Panc1 (cell line): Measurements from ENCODE around the gene C6orf89. TPM values are rescaled to one million over a fixed set of nuclear protein-coding genes. Genes with fewer than 3 reads are reported as not detected.
A peak's percentile ranks its signal among the peaks of the same experiment; 100 is the strongest.

Source experiments
- ATAC-seq: fragments of 200-7000 bp; cut with Tn5 transposase; 2 replicates; pipeline ENCODE4 v1.9.1; 2020; ENCODE audit warnings: mild to moderate bottlenecking, moderate library complexity
- BruUV-seq: library from RNA; stranded (reverse); fragments of 400-500 nt; replicated peaks from 2 replicates; lab custom pipeline; 2021; lab: Mats Ljungman, UMichigan
- CTCF ChIA-PET: fragments of 300-600 bp; sonication (Branson Sonifier 250); formaldehyde crosslinking; loops from one replicate; lab custom pipeline; 2022; ENCODE audit warnings: antibody characterized with exemption; lab: Charles Lee
- POLR2A ChIA-PET: fragments of 300-600 bp; sonication (Branson Sonifier 250); formaldehyde crosslinking; loops from one replicate; lab custom pipeline; 2022; ENCODE audit warnings: antibody characterized with exemption; lab: Charles Lee
- DNase-seq: peaks from one replicate; pipeline ENCODE4 v3.0.0-alpha.2; 2010; ENCODE audit warnings: low read depth, low spot score
- H3K27ac ChIP-seq: 2 replicates; pipeline ENCODE4 v1.5.1; 2011; ENCODE audit warnings: mild to moderate bottlenecking, low read length, inconsistent platforms
- H3K27me3 ChIP-seq: fragments of 200-500 bp; sonication (Bioruptor generic); 2 replicates; pipeline ENCODE4 v1.6.0; 2014; ENCODE audit warnings: low read length, inconsistent platforms; ENCODE audit not compliant: control insufficient read depth, insufficient read depth
- H3K36me3 ChIP-seq: fragments of 200-500 bp; sonication (Bioruptor generic); 2 replicates; pipeline ENCODE4 v1.5.1; 2014; ENCODE audit warnings: inconsistent platforms, mild to moderate bottlenecking, low read length, moderate library complexity; ENCODE audit not compliant: control insufficient read depth, insufficient read depth
- H3K4me1 ChIP-seq: 2 replicates; pipeline ENCODE4 v1.5.1; 2011; ENCODE audit warnings: inconsistent platforms, mild to moderate bottlenecking, low read length, moderate library complexity; ENCODE audit not compliant: control insufficient read depth, insufficient read depth
- H3K4me3 ChIP-seq, 2 experiments: 2 replicates each; pipeline ENCODE4 v1.5.1; 2011 to 2012; ENCODE audit warnings: low read depth in 2 of 2, low read length in 2 of 2, mild to moderate bottlenecking in 2 of 2, inconsistent platforms in 1 of 2, moderate library complexity in 1 of 2
- H3K9me3 ChIP-seq: fragments of 200-500 bp; sonication (Bioruptor generic); 2 replicates; pipeline ENCODE4 v1.5.1; 2014; ENCODE audit warnings: low read depth, mild to moderate bottlenecking, inconsistent platforms, low read length, moderate library complexity; ENCODE audit not compliant: control insufficient read depth, insufficient read depth
- CTCF ChIP-seq: fragments of 450-650 bp; IDR thresholded peaks from 2 replicates; pipeline ENCODE4 v1.5.1; 2017; ENCODE audit warnings: mild to moderate bottlenecking
- POLR2AphosphoS5 ChIP-seq: IDR thresholded peaks from 2 replicates; pipeline ENCODE4 v1.6.1; 2012; ENCODE audit warnings: mild to moderate bottlenecking, low read depth, low read length, moderate library complexity
- REST ChIP-seq, 2 experiments: IDR thresholded peaks; 2 replicates each; pipeline ENCODE4 v1.6.1; 2011 to 2012; ENCODE audit warnings: low read depth in 2 of 2, control low read depth in 1 of 2, low read length in 1 of 2, mild to moderate bottlenecking in 1 of 2, moderate library complexity in 1 of 2; ENCODE audit not compliant: insufficient read depth in 1 of 2
- SIN3A ChIP-seq: IDR thresholded peaks from 2 replicates; pipeline ENCODE4 v1.6.1; 2012; ENCODE audit warnings: low read depth, mild to moderate bottlenecking, low read length, moderate library complexity, borderline replicate concordance; ENCODE audit not compliant: insufficient read depth
- TCF7L2 ChIP-seq: IDR thresholded peaks from 2 replicates; pipeline ENCODE4 v1.6.1; 2011; ENCODE audit warnings: mild to moderate bottlenecking, low read depth, low read length, inconsistent platforms
- in situ Hi-C: cut with HindIII; loops from 2 replicates; pipeline ENCODE4 v1.10.0; 2016; ENCODE audit warnings: low sequenced_read_pairs, low pct_unique_long_range_greater_than_20kb
- intact Hi-C: fragments of 100-400 bp; cut with micrococcal nuclease; formaldehyde crosslinking; loops from one replicate; pipeline ENCODE4 v1.10.0; 2022; ENCODE audit not compliant: unreplicated experiment
- total RNA-seq: library from RNA; stranded (reverse); gene quantifications from one replicate; pipeline ENCODE4 v1.2.1, GENCODE V29; 2021; ENCODE audit not compliant: unreplicated experiment

The C6orf89 gene
- total RNA-seq, 1 experiment from 2014 or later = 59.2 TPM

- TF ChIP-seq REST (IDR thresholded peaks at IDR 0.05; ENCODE audit: insufficient read depth in 1 of 2, low read depth in 2 of 2, low read length in 1 of 2) (no peak), TCF7L2 (no peak), POLR2AphosphoS5 (no peak), CTCF (no peak), SIN3A (no peak)
- Histone ChIP-seq H3K4me3 (no peak overlapping the region), H3K27me3 (no peaks in the 10 kb centered on the region), H3K4me1 (peaks cover 8% of the 10 kb centered on the region; the same call in 1 of the 2 replicates), H3K9me3 (no peaks in the 10 kb centered on the region), H3K36me3 (peaks cover 2% of the 10 kb centered on the region), H3K27ac (no peak overlapping the region)
- in situ Hi-C loops (no loop called here), intact Hi-C loops (no loop called here)
- POLR2A ChIA-PET = no interaction called here
- CTCF ChIA-PET = no interaction called here
- no TSS peak for BruUV-seq
- DNase-seq (no peak), ATAC-seq (no peak)
Observed at GRCh38 chr6:36962874-36963273, 77.1 kb downstream of the C6orf89 start.

DNA sequence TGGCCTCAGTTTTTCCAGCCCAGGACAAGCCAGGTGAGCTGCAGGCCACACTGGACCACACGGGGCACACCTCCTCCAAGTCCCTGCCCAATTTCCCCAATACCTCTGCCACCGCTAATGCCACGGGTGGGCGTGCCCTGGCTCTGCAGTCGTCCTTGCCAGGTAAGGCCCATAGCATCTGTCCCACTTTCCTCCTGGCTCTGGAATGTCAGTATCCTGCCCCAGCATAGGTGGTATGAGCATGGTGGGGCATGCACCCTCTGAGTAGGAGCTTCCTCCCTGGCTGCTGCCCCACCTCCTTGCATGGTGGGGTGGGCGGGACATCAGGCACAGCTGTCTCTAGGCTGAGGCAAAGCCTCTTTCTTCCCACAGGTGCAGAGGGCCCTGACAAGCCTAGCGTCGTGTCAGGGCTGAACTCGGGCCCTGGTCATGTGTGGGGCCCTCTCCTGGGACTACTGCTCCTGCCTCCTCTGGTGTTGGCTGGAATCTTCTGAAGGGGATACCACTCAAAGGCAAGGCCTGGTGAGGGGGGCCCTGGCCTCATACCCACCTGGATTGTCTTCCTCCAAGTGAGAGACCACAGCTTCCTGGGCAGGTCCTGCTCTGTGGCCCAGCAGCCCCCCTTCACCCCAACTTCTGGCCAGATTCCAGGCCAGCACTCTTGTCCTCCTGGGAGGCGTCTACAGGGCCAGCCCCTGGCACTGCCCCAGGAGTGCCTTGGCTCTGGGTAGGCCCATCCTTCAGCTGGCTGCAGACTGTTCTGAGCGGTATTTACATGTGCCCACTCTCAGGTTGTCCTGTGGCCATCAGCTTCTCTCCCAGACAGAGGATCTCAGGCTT is 77.9 kb downstream of the C6orf89 start:
- ATAC-seq (peak; percentile 18; the same call in 1 of the 2 replicates), DNase-seq (no peak)
- peaks cover 8% of the 10 kb centered on the region; the same call in 1 of the 2 replicates for H3K4me1 ChIP-seq
- in situ Hi-C loops = no loop called here
- ChIA-PET POLR2A (no interaction called here), CTCF (interaction anchor here (0.9 kb wide), 1 partner anchor 54 kb away, joined by 3 read pairs; no protein-coding TSS in a partner anchor)
- TF ChIP-seq POLR2AphosphoS5 (no peak), SIN3A (no peak), REST (IDR thresholded peaks at IDR 0.05; ENCODE audit: insufficient read depth in 1 of 2, low read depth in 2 of 2, low read length in 1 of 2) (no peak), CTCF (no peak), TCF7L2 (no peak)
- no peaks in the 10 kb centered on the region for H3K9me3 ChIP-seq
- H3K27me3 ChIP-seq = no peaks in the 10 kb centered on the region
- no peak overlapping the region for H3K4me3 ChIP-seq
- H3K36me3 ChIP-seq = peaks cover 4% of the 10 kb centered on the region
- BruUV-seq = no TSS peak
- intact Hi-C loops = no loop called here
- no peak overlapping the region for H3K27ac ChIP-seq
